Peyer's patch (tissue), 4 donors: Measurements from ENCODE around the gene MIA.

Source experiments
- POLR2A ChIP-seq, 2 donors: fragments of 450-650 bp; IDR thresholded peaks; one replicate each; pipeline ENCODE4 v1.5.1; 2017; ENCODE audit warnings: antibody characterized with exemption in 2 of 2, mild to moderate bottlenecking in 2 of 2, moderate library complexity in 2 of 2
- TF ChIP-seq, protein P1 (sequence below), 6 experiments: fragments of 450-650 bp in 4 of 6; fragments of 200-600 bp in 2 of 6; sonication (generic) in 1 of 6; IDR thresholded peaks; one replicate each; pipeline ENCODE4 v1.5.1; 2017 to 2019; ENCODE audit warnings: antibody characterized with exemption in 6 of 6, mild to moderate bottlenecking in 3 of 6, moderate library complexity in 1 of 6

DNA sequence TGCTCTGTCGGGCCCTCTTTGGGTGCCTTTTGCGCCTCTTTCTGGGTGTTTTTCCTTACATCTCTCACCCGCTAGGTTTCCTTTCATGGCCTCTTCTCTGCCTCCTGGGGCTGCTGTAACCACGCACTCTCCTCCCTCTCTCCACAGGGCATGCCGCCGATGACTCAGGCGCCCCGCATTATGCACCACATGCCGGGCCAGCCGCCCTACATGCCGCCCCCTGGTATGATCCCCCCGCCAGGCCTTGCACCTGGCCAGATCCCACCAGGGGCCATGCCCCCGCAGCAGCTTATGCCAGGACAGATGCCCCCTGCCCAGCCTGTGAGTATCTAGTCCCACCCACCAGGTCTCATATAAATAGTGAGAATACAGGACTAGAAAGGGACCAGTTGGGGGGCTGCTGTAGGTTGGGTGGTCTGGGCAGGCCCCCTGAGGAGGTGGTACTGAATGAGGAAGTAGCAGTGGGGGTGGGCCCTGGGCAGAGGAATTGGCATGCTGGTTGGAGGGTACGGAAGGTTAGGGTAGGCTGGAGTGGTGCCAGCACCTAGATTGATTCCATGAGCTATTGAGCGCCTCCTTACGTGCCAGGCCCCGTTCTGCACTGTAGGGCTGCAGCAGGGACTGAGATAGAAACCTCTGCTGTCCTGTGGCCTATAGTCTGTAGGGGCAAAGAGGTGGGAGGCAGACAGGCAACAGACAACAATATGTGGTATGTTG lies 12.4 kb upstream of the MIA start:
- no peak for TF ChIP-seq POLR2A (IDR thresholded peaks at IDR 0.05)
- TF ChIP-seq, protein P1, sequence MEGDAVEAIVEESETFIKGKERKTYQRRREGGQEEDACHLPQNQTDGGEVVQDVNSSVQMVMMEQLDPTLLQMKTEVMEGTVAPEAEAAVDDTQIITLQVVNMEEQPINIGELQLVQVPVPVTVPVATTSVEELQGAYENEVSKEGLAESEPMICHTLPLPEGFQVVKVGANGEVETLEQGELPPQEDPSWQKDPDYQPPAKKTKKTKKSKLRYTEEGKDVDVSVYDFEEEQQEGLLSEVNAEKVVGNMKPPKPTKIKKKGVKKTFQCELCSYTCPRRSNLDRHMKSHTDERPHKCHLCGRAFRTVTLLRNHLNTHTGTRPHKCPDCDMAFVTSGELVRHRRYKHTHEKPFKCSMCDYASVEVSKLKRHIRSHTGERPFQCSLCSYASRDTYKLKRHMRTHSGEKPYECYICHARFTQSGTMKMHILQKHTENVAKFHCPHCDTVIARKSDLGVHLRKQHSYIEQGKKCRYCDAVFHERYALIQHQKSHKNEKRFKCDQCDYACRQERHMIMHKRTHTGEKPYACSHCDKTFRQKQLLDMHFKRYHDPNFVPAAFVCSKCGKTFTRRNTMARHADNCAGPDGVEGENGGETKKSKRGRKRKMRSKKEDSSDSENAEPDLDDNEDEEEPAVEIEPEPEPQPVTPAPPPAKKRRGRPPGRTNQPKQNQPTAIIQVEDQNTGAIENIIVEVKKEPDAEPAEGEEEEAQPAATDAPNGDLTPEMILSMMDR (IDR thresholded peaks at IDR 0.05) = no peak
